Measurements from ENCODE around the gene PHF24.

DNA sequence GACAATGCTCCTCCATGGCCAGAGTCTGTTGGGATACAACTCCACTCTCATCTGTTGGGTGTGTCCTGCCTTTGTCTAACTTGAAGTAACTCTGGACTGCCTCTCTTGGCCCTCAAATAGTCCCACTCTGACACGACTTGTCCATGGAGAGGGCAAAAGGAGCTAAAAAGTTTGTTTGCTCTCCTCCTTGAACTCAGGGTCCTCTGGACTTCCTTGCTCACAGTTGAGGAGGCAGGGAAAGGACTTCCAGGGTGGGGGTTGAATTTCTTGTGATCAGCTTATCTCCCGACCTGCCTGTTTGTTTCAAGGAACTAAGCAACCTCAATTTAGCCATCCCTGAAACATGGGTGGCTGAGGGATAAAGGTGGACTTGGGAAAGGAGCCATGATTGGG is 43.2 kb downstream of the PHF24 start:
- no peak for TF ChIP-seq POLR2A (IDR thresholded peaks at IDR 0.05)
- TF ChIP-seq, protein P1, sequence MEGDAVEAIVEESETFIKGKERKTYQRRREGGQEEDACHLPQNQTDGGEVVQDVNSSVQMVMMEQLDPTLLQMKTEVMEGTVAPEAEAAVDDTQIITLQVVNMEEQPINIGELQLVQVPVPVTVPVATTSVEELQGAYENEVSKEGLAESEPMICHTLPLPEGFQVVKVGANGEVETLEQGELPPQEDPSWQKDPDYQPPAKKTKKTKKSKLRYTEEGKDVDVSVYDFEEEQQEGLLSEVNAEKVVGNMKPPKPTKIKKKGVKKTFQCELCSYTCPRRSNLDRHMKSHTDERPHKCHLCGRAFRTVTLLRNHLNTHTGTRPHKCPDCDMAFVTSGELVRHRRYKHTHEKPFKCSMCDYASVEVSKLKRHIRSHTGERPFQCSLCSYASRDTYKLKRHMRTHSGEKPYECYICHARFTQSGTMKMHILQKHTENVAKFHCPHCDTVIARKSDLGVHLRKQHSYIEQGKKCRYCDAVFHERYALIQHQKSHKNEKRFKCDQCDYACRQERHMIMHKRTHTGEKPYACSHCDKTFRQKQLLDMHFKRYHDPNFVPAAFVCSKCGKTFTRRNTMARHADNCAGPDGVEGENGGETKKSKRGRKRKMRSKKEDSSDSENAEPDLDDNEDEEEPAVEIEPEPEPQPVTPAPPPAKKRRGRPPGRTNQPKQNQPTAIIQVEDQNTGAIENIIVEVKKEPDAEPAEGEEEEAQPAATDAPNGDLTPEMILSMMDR (IDR thresholded peaks at IDR 0.05): no peak
- TF ChIP-seq POLR2AphosphoS5 (IDR thresholded peaks at IDR 0.05): no peak

All from prostate gland (tissue), 2 donors.